Neuronal stem cell (in vitro differentiated cells): Measurements from ENCODE around the gene RAB17.

ENCODE experiments used
- DNase-seq: peaks from one replicate; pipeline ENCODE4 v3.0.0-alpha.2; 2013; ENCODE audit warnings: low spot score
- H2AFZ ChIP-seq: one replicate; pipeline ENCODE4 v1.6.1; 2013; ENCODE audit warnings: mild to moderate bottlenecking, low read length, inconsistent platforms
- H2AK5ac ChIP-seq: 2 replicates; pipeline ENCODE4 v1.6.1; 2013; ENCODE audit warnings: low read depth, mild to moderate bottlenecking, inconsistent platforms, low read length, moderate library complexity, mixed read lengths
- H2BK120ac ChIP-seq: 2 replicates; pipeline ENCODE4 v1.6.1; 2013; ENCODE audit warnings: low read depth, mild to moderate bottlenecking, inconsistent platforms, low read length, moderate library complexity, mixed read lengths
- H2BK12ac ChIP-seq: one replicate; pipeline ENCODE4 v1.6.1; 2013; ENCODE audit warnings: low read length, inconsistent platforms
- H2BK15ac ChIP-seq: 2 replicates; pipeline ENCODE4 v1.6.1; 2013; ENCODE audit warnings: mild to moderate bottlenecking, low read length, inconsistent platforms, mixed read lengths
- H2BK5ac ChIP-seq: one replicate; pipeline ENCODE4 v1.6.1; 2013; ENCODE audit warnings: inconsistent platforms, mild to moderate bottlenecking, low read length, moderate library complexity
- H3K14ac ChIP-seq: one replicate; pipeline ENCODE4 v1.6.1; 2013; ENCODE audit warnings: low read length, inconsistent platforms
- H3K18ac ChIP-seq: 2 replicates; pipeline ENCODE4 v1.6.1; 2013; ENCODE audit warnings: low read length, inconsistent platforms
- H3K23ac ChIP-seq: 2 replicates; pipeline ENCODE4 v1.6.1; 2013; ENCODE audit warnings: low read depth, mild to moderate bottlenecking, mixed read lengths, low read length, inconsistent platforms; ENCODE audit not compliant: poor library complexity
- H3K27ac ChIP-seq: replicated peaks from 3 replicates; pipeline ENCODE4 v1.5.1; 2013; ENCODE audit warnings: low read length, inconsistent platforms
- H3K27me3 ChIP-seq, 3 experiments: 2 replicates each; pipeline ENCODE4 v1.6.1; 2013; ENCODE audit warnings: low read length in 3 of 3, mild to moderate bottlenecking in 2 of 3, inconsistent platforms in 1 of 3, low read depth in 1 of 3, mixed read lengths in 1 of 3, moderate library complexity in 1 of 3; ENCODE audit not compliant: control insufficient read depth in 3 of 3, insufficient read depth in 3 of 3
- H3K36me3 ChIP-seq, 2 donors: replicated peaks in 1 of 2; 2 replicates each; pipeline ENCODE4 v1.6.1; 2013; ENCODE audit warnings: low read length in 2 of 2; ENCODE audit not compliant: control insufficient read depth in 2 of 2, insufficient read depth in 2 of 2
- H3K4ac ChIP-seq: 2 replicates; pipeline ENCODE4 v1.6.1; 2013; ENCODE audit warnings: inconsistent platforms, mild to moderate bottlenecking, low read length, moderate library complexity
- H3K4me1 ChIP-seq, 2 donors: 1 replicate in 1 of 2; 2 replicates in 1 of 2; pipeline ENCODE4 v1.6.1; 2013; ENCODE audit warnings: low read length in 2 of 2, low read depth in 1 of 2; ENCODE audit not compliant: control insufficient read depth in 2 of 2, insufficient read depth in 1 of 2
- H3K4me2 ChIP-seq: one replicate; pipeline ENCODE4 v1.6.1; 2013; ENCODE audit warnings: mild to moderate bottlenecking, low read length, inconsistent platforms; ENCODE audit not compliant: insufficient read depth, poor library complexity, severe bottlenecking
- H3K4me3 ChIP-seq, 2 donors: 2 replicates each; pipeline ENCODE4 v1.5.1; 2013; ENCODE audit warnings: low read length in 2 of 2, mild to moderate bottlenecking in 2 of 2, inconsistent platforms in 1 of 2, moderate library complexity in 1 of 2
- H3K79me1 ChIP-seq: one replicate; pipeline ENCODE4 v1.6.1; 2013; ENCODE audit warnings: low read depth, mild to moderate bottlenecking, inconsistent platforms, low read length, moderate library complexity
- H3K9ac ChIP-seq: one replicate; pipeline ENCODE4 v1.6.1; 2013; ENCODE audit warnings: mild to moderate bottlenecking, low read depth, low read length, inconsistent platforms; ENCODE audit not compliant: poor library complexity
- H3K9me3 ChIP-seq, 2 donors: replicated peaks in 1 of 2; 2 replicates each; pipeline versions ENCODE3 to v1.6.1; 2013; ENCODE audit warnings: low read length in 2 of 2, mild to moderate bottlenecking in 2 of 2, inconsistent platforms in 1 of 2, low read depth in 1 of 2, mixed read lengths in 1 of 2, moderate library complexity in 1 of 2; ENCODE audit not compliant: control insufficient read depth in 2 of 2, insufficient read depth in 1 of 2
- H4K8ac ChIP-seq: one replicate; pipeline ENCODE4 v1.6.1; 2013; ENCODE audit warnings: low read depth, mild to moderate bottlenecking, inconsistent platforms, low read length, moderate library complexity
- H4K91ac ChIP-seq: one replicate; pipeline ENCODE4 v1.6.1; 2013; ENCODE audit warnings: low read length, low read depth, mild to moderate bottlenecking, inconsistent platforms; ENCODE audit not compliant: poor library complexity
- WGBS, 2 donors: extraction: QIAGEN DNeasy Blood & Tissue Kit; methylation state at CpG; one replicate each; pipeline ENCODE4 v1.1.7; 2013; ENCODE audit warnings: missing lambda C conversion rate in 2 of 2, mixed read lengths in 1 of 2; ENCODE audit not compliant: insufficient read length in 2 of 2, insufficient replicate concordance in 1 of 2; ENCODE audit errors: extremely low coverage in 2 of 2; 5-methylcytosine and 5-hydroxymethylcytosine counted together

Gene RAB17

DNA sequence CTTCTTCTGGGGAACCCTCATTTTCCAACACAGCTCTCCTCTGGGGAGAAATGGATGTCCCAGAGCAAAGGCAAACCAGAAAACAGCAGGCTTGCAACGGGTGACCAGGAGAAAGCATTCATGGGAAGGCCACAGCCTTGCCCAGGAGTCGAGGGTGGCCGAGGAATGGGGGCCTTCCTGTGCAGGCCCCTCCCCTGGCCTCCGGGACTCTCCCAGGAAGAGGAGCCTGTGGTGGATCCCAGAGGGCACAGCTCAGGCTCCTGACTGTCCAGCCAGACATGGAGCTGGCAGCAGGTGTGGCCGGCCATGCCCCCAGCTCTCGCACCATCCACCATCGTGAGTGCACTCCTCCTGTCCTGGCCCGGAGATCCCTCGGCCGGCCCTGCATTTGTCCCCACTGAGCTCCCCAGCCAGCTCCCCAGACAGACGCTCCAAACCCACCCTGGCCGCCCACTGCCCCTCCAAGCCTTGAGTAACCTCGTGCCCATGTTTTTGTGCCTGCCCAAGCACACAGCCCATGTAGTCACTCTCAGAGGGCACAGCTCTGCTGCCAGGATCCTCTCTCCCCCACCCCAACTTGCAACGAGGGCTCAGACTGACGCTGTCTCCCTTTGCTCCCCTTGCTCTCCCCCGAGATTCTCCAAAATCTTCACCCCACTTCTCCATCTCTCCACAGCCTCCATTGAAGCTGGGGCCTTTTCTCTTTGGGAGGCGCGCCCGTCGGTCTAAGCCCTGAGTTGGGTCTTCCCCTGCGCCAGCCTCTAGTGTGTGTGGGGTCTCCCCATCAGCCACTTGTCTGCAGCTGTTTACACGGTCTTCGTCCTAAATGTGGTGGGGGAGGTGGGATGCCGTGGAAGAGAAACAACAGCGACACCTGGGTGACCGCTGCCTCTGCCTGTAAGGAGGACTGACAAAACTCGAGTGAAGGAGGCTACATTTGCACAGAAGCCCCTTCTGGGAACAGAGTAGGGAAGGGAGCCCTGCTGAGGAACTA is 14.4 kb downstream of the RAB17 start:
- no peak for DNase-seq
- H3K36me3 ChIP-seq, result no peaks in the 10 kb centered on the region
- H2AFZ ChIP-seq, result no peak overlapping the region
- H3K18ac ChIP-seq, result peak overlapping the region; percentile 50
- H3K4me1 ChIP-seq, result no peaks in the 10 kb centered on the region
- H3K23ac ChIP-seq, result no peak overlapping the region
- no peak overlapping the region for H3K4ac ChIP-seq
- no peaks in the 10 kb centered on the region for H3K9me3 ChIP-seq
- WGBS, 2 donors, result no CpG with 5 or more reads among the region's 27 CpGs
- H4K91ac ChIP-seq, result peak overlapping the region; percentile 16
- H3K14ac ChIP-seq, result peak overlapping the region; percentile 50
- H2BK5ac ChIP-seq, result no peak overlapping the region
- peaks cover 0 to 25% (median 0%) of the 10 kb centered on the region in 3 experiments for H3K27me3 ChIP-seq
- no peak overlapping the region for H3K4me2 ChIP-seq
- H2BK120ac ChIP-seq, result no peak overlapping the region
- peaks cover 2% of the 10 kb centered on the region for H3K79me1 ChIP-seq
- H2BK12ac ChIP-seq, result no peak overlapping the region
- no peak overlapping the region for H2AK5ac ChIP-seq
- no peak overlapping the region for H3K4me3 ChIP-seq
- H3K9ac ChIP-seq, result no peak overlapping the region
- H3K27ac ChIP-seq, result no peak overlapping the region
- no peak overlapping the region for H2BK15ac ChIP-seq
- H4K8ac ChIP-seq, result no peak overlapping the region

DNA sequence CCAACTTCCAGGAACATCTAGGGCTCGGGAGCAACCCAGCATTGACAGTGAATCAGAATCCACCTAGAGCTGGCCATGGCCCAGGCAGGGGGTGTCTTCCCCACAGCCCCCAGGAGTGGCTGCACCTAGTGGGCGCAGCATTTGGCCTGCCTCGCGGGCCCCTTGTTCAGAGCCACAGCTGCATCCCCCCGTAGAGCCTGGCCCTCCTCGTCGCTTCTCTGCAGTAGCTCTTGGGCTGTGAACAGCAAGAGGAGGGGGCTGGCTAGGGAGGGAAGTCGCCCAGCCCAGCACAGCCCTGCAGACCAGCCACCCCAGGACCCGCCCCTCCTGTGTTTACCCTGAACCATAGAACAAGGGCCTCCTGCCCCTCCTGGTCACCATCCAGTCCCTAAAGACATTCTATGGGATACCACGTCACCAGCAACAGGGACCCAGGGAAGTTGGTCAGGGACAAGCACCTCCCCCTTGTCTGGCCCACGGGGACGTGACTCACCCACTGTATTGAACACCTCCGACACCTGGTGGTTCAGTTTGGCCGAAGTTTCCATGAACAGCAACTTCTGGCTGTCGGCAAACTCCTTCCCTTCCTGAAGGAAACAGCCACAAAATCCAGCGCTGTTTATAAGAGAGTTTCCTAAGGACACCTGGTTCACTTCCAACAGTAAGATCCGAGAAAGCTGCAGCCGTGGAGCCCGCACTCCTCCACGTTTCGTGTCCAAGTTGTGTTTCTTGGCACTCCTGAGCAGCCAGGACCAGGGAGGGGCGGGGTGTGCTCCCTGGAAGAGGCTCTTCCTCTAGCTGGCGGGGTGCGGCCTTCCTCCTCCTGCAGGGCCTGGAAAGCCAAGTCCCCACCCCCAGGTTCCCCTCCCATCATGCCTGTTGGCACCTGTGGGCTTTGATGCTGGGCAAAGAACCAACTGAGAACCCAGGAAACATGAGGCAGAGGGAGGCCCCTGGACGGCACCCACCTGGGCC is 15.4 kb downstream of the RAB17 start:
- no peak overlapping the region for H3K4ac ChIP-seq
- H2BK5ac ChIP-seq, result no peak overlapping the region
- H3K36me3 ChIP-seq, result no peaks in the 10 kb centered on the region
- H3K4me1 ChIP-seq, result no peaks in the 10 kb centered on the region
- no peak overlapping the region for H2AFZ ChIP-seq
- H3K27me3 ChIP-seq, result peaks cover 0 to 25% (median 0%) of the 10 kb centered on the region in 3 experiments
- no peak for DNase-seq
- no peak overlapping the region for H2BK12ac ChIP-seq
- no peak overlapping the region for H4K8ac ChIP-seq
- WGBS, 2 donors, result no CpG with 5 or more reads among the region's 25 CpGs
- peak overlapping the region; percentile 68 for H2AK5ac ChIP-seq
- peaks cover 2% of the 10 kb centered on the region for H3K79me1 ChIP-seq
- no peak overlapping the region for H3K27ac ChIP-seq
- H2BK15ac ChIP-seq, result no peak overlapping the region
- H3K18ac ChIP-seq, result peak overlapping the region; percentile 35
- H3K23ac ChIP-seq, result peak overlapping the region; percentile 25
- H3K9ac ChIP-seq, result no peak overlapping the region
- no peak overlapping the region for H3K14ac ChIP-seq
- H4K91ac ChIP-seq, result no peak overlapping the region
- no peak overlapping the region for H3K4me3 ChIP-seq
- no peak overlapping the region for H3K4me2 ChIP-seq
- no peaks in the 10 kb centered on the region for H3K9me3 ChIP-seq
- H2BK120ac ChIP-seq, result no peak overlapping the region

- WGBS, 2 donors, result no CpG with 5 or more reads among the region's 9 CpGs
- no peaks in the 10 kb centered on the region for H3K9me3 ChIP-seq
- H3K4me3 ChIP-seq, result no peak overlapping the region
- H3K4ac ChIP-seq, result no peak overlapping the region
- H3K36me3 ChIP-seq, result no peaks in the 10 kb centered on the region
- H2BK15ac ChIP-seq, result no peak overlapping the region
- no peak for DNase-seq
- no peak overlapping the region for H3K18ac ChIP-seq
- H2BK5ac ChIP-seq, result no peak overlapping the region
- peaks cover 2% of the 10 kb centered on the region for H3K79me1 ChIP-seq
- H3K4me2 ChIP-seq, result no peak overlapping the region
- no peak overlapping the region for H3K23ac ChIP-seq
- no peak overlapping the region for H2BK120ac ChIP-seq
- peak overlapping the region; percentile 68 for H2AK5ac ChIP-seq
- H2BK12ac ChIP-seq, result no peak overlapping the region
- H3K27me3 ChIP-seq, result peaks cover 0 to 22% (median 0%) of the 10 kb centered on the region in 3 experiments
- no peak overlapping the region for H3K14ac ChIP-seq
- no peak overlapping the region for H2AFZ ChIP-seq
- H4K8ac ChIP-seq, result no peak overlapping the region
- H4K91ac ChIP-seq, result no peak overlapping the region
- H3K4me1 ChIP-seq, result no peaks in the 10 kb centered on the region
- H3K9ac ChIP-seq, result no peak overlapping the region
- no peak overlapping the region for H3K27ac ChIP-seq
These were observed 16.1 kb downstream of the RAB17 start for GRCh38 chr2:237574467-237574866.
